Kidney epithelial cell (primary cell): ENCODE data around the gene NOP14. TPM values are rescaled to one million over a fixed set of nuclear protein-coding genes. Genes with fewer than 3 reads are reported as not detected.
"Not testable (repeated sequence)": the region's sequence is repeated elsewhere in the genome, so short reads cannot be mapped to it uniquely, and the experiment has no call there.

Experiments
- DNase-seq: peaks from one replicate; pipeline ENCODE4 v3.0.0-alpha.2; 2010; ENCODE audit warnings: low read depth
- H3K27me3 ChIP-seq: 2 replicates; pipeline ENCODE4 v1.6.0; 2011; ENCODE audit warnings: low read length; ENCODE audit not compliant: control insufficient read depth, insufficient read depth
- H3K36me3 ChIP-seq: 2 replicates; pipeline ENCODE4 v1.5.1; 2011; ENCODE audit warnings: low read length; ENCODE audit not compliant: control insufficient read depth, insufficient read depth
- H3K4me3 ChIP-seq: 2 replicates; pipeline ENCODE4 v1.5.1; 2011; ENCODE audit warnings: low read depth, mild to moderate bottlenecking, control low read depth, low read length
- CTCF ChIP-seq: IDR thresholded peaks from 2 replicates; pipeline ENCODE4 v1.5.1; 2011; ENCODE audit warnings: mild to moderate bottlenecking, moderate library complexity, low read length, control low read depth, inconsistent platforms; ENCODE audit not compliant: insufficient read depth, poor library complexity, severe bottlenecking
- total RNA-seq: library from RNA; depleted of rRNA; stranded (reverse); fragments of >200 nt; gene quantifications from 2 replicates; pipeline ENCODE4 v1.2.3, GENCODE V29; 2015

Gene NOP14
- total RNA-seq, 1 donor from 2014 or later, result 35.2 TPM

- no peaks in the 10 kb centered on the region for H3K36me3 ChIP-seq
- no peak for DNase-seq
- TF ChIP-seq CTCF, result peak; percentile 67
- H3K4me3 ChIP-seq, result no peak overlapping the region
- H3K27me3 ChIP-seq, result no peaks in the 10 kb centered on the region
Observed at GRCh38 chr4:2948895-2949781, 14.1 kb downstream of the NOP14 start.

GRCh38 chr4:2947926-2948325, 15.3 kb downstream of the NOP14 start:
- Histone ChIP-seq H3K27me3 (no peaks in the 10 kb centered on the region), H3K4me3 (no peak overlapping the region), H3K36me3 (no peaks in the 10 kb centered on the region)
- no peak for TF ChIP-seq CTCF
- no peak for DNase-seq

GRCh38 chr4:2946812-2947600, 16.2 kb downstream of the NOP14 start:
- no peak for TF ChIP-seq CTCF
- Histone ChIP-seq H3K4me3 (no peak overlapping the region), H3K36me3 (peaks cover 2% of the 10 kb centered on the region), H3K27me3 (no peaks in the 10 kb centered on the region)
- DNase-seq, result no peak

- not testable (repeated sequence) for DNase-seq, H3K4me3 ChIP-seq, H3K36me3 ChIP-seq, H3K27me3 ChIP-seq
Observed at GRCh38 chr4:2945619-2946604, 17.3 kb downstream of the NOP14 start.

- no peak for DNase-seq
- Histone ChIP-seq H3K36me3 (peaks cover 6% of the 10 kb centered on the region), H3K4me3 (no peak overlapping the region), H3K27me3 (no peaks in the 10 kb centered on the region)
- no peak for TF ChIP-seq CTCF
Observed at GRCh38 chr4:2944586-2945526, 18.4 kb downstream of the NOP14 start.
